OCI-LY3 (cell line): Measurements from ENCODE around the gene PPT2.

Experiments
- H2AFZ ChIP-seq: fragments of 200-600, 300-600 bp; shearing (Covaris generic); 2 replicates; pipeline ENCODE4 v1.6.0; 2014; ENCODE audit warnings: antibody characterized with exemption, low read depth, low read length
- H3K27ac ChIP-seq: fragments of 200-600, 300-600 bp; sonication (generic); 2 replicates; pipeline ENCODE4 v1.5.1; 2014; ENCODE audit warnings: mild to moderate bottlenecking, low read length, moderate library complexity, mixed read lengths
- H3K27me3 ChIP-seq: fragments of 200-600, 300-600 bp; sonication (generic); 2 replicates; pipeline ENCODE4 v1.6.1; 2014; ENCODE audit warnings: low read depth, low read length, mixed read lengths
- H3K36me3 ChIP-seq: fragments of 200-600, 300-600 bp; sonication (generic); replicated peaks from 2 replicates; pipeline ENCODE3; 2014; ENCODE audit warnings: low read depth, low read length, mixed read lengths
- H3K4me1 ChIP-seq: fragments of 300-600, 200-600 bp; sonication (generic); 2 replicates; pipeline ENCODE4 v1.6.1; 2014; ENCODE audit warnings: low read length, mixed read lengths
- H3K4me2 ChIP-seq: fragments of 200-600, 300-600 bp; sonication (generic); 2 replicates; pipeline ENCODE4 v1.6.1; 2014; ENCODE audit warnings: low read length, mixed read lengths
- H3K4me3 ChIP-seq: fragments of 300-600, 200-600 bp; sonication (generic); 2 replicates; pipeline ENCODE4 v1.5.1; 2014; ENCODE audit warnings: antibody characterized with exemption, mild to moderate bottlenecking, low read length, moderate library complexity
- H3K79me2 ChIP-seq: fragments of 300-600, 200-600 bp; shearing (Covaris generic); 2 replicates; pipeline ENCODE4 v1.6.1; 2014; ENCODE audit warnings: mild to moderate bottlenecking, low read length, mixed read lengths
- H3K9ac ChIP-seq: fragments of 300-600, 200-600 bp; shearing (Covaris generic); 2 replicates; pipeline ENCODE4 v1.6.0; 2014; ENCODE audit warnings: mild to moderate bottlenecking, low read length, moderate library complexity
- H3K9me3 ChIP-seq: fragments of 200-600, 300-600 bp; shearing (Covaris generic); 2 replicates; pipeline ENCODE4 v1.6.1; 2014; ENCODE audit warnings: low read length, mixed read lengths; ENCODE audit not compliant: insufficient read depth
- H4K20me1 ChIP-seq: fragments of 200-600, 300-600 bp; sonication (generic); 2 replicates; pipeline ENCODE4 v1.6.1; 2016; ENCODE audit warnings: low read length, mixed read lengths; ENCODE audit not compliant: insufficient read depth
- EZH2phosphoT487 ChIP-seq: fragments of 200-600 bp; shearing (Covaris generic); IDR thresholded peaks from 2 replicates; pipeline ENCODE4 v1.6.1; 2018; ENCODE audit warnings: antibody characterized with exemption, mixed run types, low read depth
- TF ChIP-seq, protein P1 (sequence below): fragments of 200-600, 300-600 bp; sonication (generic); IDR thresholded peaks from 2 replicates; pipeline ENCODE4 v1.5.1; 2014; ENCODE audit warnings: antibody characterized with exemption, low read length, low read depth

The PPT2 gene

DNA sequence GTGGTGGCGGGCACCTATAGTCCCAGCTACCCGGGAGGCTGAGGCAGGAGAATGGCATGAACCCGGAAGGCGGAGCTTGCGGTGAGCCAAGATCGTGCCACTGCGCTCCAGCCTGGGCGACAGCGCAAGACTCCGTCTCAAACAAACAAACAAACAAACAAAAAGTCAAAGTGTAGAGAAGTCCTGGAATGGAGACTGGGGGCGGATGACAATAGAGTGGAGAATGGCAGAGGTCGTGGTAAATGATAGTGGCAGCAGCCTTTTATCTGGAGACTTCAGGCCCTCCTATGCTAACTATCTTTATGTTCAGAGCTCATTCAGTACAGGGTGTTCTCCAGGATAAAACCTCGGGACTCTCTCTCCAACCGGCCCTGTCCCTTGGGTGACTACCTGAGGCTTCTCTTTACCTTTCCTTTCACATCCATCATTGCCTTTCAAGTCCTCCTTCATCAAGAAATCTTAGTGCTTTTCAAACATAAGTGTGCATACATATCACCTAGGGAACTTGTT lies 22.4 kb upstream of the PPT2 start:
- H3K27ac ChIP-seq: no peak overlapping the region
- H3K4me3 ChIP-seq: no peak overlapping the region
- no peaks in the 10 kb centered on the region for H3K36me3 ChIP-seq
- H3K4me2 ChIP-seq: no peak overlapping the region
- H3K27me3 ChIP-seq: no peaks in the 10 kb centered on the region
- TF ChIP-seq, protein P1, sequence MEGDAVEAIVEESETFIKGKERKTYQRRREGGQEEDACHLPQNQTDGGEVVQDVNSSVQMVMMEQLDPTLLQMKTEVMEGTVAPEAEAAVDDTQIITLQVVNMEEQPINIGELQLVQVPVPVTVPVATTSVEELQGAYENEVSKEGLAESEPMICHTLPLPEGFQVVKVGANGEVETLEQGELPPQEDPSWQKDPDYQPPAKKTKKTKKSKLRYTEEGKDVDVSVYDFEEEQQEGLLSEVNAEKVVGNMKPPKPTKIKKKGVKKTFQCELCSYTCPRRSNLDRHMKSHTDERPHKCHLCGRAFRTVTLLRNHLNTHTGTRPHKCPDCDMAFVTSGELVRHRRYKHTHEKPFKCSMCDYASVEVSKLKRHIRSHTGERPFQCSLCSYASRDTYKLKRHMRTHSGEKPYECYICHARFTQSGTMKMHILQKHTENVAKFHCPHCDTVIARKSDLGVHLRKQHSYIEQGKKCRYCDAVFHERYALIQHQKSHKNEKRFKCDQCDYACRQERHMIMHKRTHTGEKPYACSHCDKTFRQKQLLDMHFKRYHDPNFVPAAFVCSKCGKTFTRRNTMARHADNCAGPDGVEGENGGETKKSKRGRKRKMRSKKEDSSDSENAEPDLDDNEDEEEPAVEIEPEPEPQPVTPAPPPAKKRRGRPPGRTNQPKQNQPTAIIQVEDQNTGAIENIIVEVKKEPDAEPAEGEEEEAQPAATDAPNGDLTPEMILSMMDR: no peak
- TF ChIP-seq EZH2phosphoT487: no peak
- H3K9ac ChIP-seq: no peak overlapping the region
- no peak overlapping the region for H2AFZ ChIP-seq
- H3K79me2 ChIP-seq: peaks cover 20% of the 10 kb centered on the region
- H4K20me1 ChIP-seq: no peaks in the 10 kb centered on the region
- no peaks in the 10 kb centered on the region for H3K9me3 ChIP-seq
- H3K4me1 ChIP-seq: peaks cover 18% of the 10 kb centered on the region

DNA sequence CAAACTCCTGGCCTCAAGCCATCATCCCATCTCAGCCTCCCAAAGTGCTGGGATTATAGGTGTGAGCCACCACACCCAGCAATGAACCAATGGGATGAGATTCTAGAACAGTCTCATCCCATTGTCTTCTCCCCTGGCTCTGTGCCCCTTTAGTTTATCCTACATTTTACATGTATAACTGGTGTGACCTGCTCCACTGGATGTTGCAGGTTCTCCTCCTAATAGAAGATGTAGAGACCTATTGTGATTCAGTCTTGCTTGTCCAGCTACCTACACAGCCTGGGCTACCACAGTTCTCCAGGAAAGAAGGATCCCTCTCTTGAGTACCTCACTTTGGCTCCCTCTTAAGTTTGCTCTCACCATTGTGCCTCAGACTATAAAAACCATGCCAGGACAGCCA lies 21.8 kb upstream of the PPT2 start:
- TF ChIP-seq, protein P1: no peak
- TF ChIP-seq EZH2phosphoT487: no peak
- H3K4me1 ChIP-seq: peaks cover 14% of the 10 kb centered on the region
- H3K9ac ChIP-seq: no peak overlapping the region
- no peaks in the 10 kb centered on the region for H3K9me3 ChIP-seq
- no peaks in the 10 kb centered on the region for H3K36me3 ChIP-seq
- H3K4me3 ChIP-seq: no peak overlapping the region
- H3K27me3 ChIP-seq: no peaks in the 10 kb centered on the region
- no peaks in the 10 kb centered on the region for H4K20me1 ChIP-seq
- peaks cover 16% of the 10 kb centered on the region for H3K79me2 ChIP-seq
- H3K4me2 ChIP-seq: no peak overlapping the region
- H2AFZ ChIP-seq: no peak overlapping the region
- H3K27ac ChIP-seq: no peak overlapping the region

DNA sequence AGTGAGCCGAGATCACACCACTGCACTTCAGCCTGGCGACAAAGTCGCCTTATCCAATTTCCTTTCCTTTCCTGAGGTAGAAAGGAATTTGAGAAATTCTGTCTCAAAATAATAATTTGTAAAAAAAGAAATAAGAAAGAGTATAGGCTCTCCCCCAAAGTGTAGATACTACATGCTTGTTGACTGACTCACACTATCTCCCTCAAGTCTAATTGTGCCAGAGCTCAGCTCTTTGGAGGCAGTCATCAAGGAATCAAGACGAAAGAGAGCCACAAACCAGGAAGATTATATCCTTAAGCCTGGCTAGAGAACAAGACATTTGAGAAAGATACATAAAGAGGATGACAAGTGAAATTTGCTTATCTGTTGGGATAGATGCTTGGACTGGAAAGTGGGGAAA lies 20.2 kb upstream of the PPT2 start:
- no peaks in the 10 kb centered on the region for H3K9me3 ChIP-seq
- H2AFZ ChIP-seq: no peak overlapping the region
- no peak overlapping the region for H3K4me2 ChIP-seq

DNA sequence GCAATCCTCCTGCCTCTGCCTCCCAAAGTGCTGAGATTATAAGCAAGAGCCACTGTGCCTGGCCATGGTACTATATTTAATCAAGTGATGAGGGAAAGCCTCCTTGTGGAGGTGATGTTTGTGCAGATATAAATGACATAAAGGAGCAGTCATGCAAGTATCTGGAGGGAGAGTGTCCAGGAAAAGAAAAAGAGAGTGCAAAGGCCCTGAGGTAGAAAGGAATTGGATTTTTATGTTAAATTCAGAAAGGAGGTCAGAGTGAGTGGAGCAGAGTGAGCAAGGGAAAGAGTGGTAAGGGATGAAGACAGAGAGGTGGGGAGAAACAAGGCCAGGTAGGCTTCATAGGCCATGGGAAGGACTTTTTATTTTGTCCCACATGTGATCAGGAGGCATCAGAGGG lies 16.5 kb upstream of the PPT2 start:
- H3K4me3 ChIP-seq: no peak overlapping the region
- H4K20me1 ChIP-seq: no peaks in the 10 kb centered on the region
- no peak overlapping the region for H3K4me2 ChIP-seq
- no peak overlapping the region for H3K9ac ChIP-seq
- H3K79me2 ChIP-seq: no peaks in the 10 kb centered on the region
- H2AFZ ChIP-seq: no peak overlapping the region
- H3K27me3 ChIP-seq: no peaks in the 10 kb centered on the region
- H3K27ac ChIP-seq: no peak overlapping the region
- TF ChIP-seq EZH2phosphoT487: no peak
- TF ChIP-seq, protein P1: no peak
- H3K4me1 ChIP-seq: no peaks in the 10 kb centered on the region; the same call in 1 of the 2 replicates
- no peaks in the 10 kb centered on the region for H3K9me3 ChIP-seq
- H3K36me3 ChIP-seq: no peaks in the 10 kb centered on the region

More for the DNA sequence above, 20.2 kb upstream of the PPT2 start:
- Histone ChIP-seq H3K4me1 (peaks cover 7% of the 10 kb centered on the region), H3K9ac (no peak overlapping the region), H3K4me3 (no peak overlapping the region), H3K79me2 (peaks cover 7% of the 10 kb centered on the region; the same call in 1 of the 2 replicates), H3K27ac (no peak overlapping the region), H3K27me3 (no peaks in the 10 kb centered on the region), H4K20me1 (no peaks in the 10 kb centered on the region), H3K36me3 (no peaks in the 10 kb centered on the region)
- TF ChIP-seq, protein P1: no peak
- TF ChIP-seq EZH2phosphoT487: no peak
